Fibroblast of mammary gland (primary cell): ENCODE data around the gene ADGRF5.

Experiments
- DNase-seq: peaks from one replicate; pipeline ENCODE4 v3.0.0-alpha.2; 2010; ENCODE audit warnings: low read depth
- H3K4me3 ChIP-seq: 2 replicates; pipeline ENCODE4 v1.5.1; 2011; ENCODE audit warnings: low read depth, mild to moderate bottlenecking, low read length, moderate library complexity; ENCODE audit not compliant: control insufficient read depth
- TF ChIP-seq, protein P1 (sequence below): conservative IDR thresholded peaks from 2 replicates; pipeline ENCODE4 v1.5.1; 2011; ENCODE audit warnings: low read depth, low read length, inconsistent platforms; ENCODE audit not compliant: control insufficient read depth, insufficient read depth

The ADGRF5 gene

DNA sequence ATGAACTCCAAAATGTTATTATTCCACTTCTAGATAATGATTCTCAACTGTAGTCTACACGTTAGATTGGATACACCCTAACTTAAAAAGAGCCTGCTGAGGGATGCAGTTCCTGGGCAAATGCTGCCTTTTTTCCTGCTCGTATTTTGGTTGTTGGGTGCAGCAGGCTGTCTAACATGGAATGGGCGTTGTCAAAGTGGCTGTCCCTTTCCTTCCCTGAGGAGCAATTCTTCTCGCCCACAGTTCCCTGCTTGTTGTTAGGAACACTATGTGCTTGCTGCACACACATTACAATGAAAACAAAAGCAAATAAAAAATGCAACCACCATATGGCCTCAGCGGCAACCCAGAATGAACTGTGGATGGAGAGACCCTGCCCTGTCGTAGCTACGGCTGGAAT, 1.7 kb upstream of the ADGRF5 start:
- TF ChIP-seq, protein P1, sequence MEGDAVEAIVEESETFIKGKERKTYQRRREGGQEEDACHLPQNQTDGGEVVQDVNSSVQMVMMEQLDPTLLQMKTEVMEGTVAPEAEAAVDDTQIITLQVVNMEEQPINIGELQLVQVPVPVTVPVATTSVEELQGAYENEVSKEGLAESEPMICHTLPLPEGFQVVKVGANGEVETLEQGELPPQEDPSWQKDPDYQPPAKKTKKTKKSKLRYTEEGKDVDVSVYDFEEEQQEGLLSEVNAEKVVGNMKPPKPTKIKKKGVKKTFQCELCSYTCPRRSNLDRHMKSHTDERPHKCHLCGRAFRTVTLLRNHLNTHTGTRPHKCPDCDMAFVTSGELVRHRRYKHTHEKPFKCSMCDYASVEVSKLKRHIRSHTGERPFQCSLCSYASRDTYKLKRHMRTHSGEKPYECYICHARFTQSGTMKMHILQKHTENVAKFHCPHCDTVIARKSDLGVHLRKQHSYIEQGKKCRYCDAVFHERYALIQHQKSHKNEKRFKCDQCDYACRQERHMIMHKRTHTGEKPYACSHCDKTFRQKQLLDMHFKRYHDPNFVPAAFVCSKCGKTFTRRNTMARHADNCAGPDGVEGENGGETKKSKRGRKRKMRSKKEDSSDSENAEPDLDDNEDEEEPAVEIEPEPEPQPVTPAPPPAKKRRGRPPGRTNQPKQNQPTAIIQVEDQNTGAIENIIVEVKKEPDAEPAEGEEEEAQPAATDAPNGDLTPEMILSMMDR = no peak
- H3K4me3 ChIP-seq = no peak overlapping the region
- no peak for DNase-seq

DNA sequence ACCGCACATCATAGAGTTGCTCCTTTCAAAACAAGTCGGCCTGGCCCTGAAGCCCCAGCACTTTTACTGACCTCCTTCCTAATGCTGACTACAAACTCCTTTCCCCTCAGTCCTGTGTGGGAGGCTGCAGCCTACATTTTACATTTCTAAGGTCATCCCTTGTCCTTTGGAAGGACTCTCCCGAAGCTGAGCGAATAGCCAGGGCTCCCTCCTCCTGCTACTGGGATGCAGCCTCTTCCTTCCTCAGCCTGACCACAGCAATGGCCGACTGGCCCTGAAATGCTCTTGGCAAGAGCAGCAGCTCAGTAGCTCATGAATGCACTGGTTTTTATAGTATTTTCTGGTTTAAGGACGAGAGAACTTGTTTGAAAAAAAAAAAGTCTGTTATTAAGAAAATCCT, 679 bp downstream of the ADGRF5 start:
- TF ChIP-seq, protein P1 = no peak
- H3K4me3 ChIP-seq = no peak overlapping the region
- no peak for DNase-seq

DNA sequence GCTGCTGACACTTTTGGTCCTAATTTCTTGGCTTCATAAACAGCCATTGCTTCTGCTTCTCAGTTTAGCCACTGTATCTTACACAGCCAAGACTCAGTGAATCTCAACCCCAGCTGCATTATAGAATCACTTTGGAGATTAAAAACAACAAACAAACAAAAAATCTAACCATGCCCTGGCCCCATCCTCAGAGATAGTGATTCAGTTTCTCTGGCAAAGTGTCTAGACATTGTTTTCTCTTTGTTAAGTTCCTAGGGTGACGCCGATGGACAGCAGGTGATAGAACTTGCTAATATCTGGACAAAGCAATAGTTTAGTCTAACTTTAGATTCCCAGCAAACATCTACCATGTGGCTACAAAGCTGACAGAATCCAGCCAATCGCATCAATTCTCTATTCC, 2.9 kb downstream of the ADGRF5 start:
- no peak for DNase-seq
- H3K4me3 ChIP-seq = no peak overlapping the region
- TF ChIP-seq, protein P1 = no peak

DNA sequence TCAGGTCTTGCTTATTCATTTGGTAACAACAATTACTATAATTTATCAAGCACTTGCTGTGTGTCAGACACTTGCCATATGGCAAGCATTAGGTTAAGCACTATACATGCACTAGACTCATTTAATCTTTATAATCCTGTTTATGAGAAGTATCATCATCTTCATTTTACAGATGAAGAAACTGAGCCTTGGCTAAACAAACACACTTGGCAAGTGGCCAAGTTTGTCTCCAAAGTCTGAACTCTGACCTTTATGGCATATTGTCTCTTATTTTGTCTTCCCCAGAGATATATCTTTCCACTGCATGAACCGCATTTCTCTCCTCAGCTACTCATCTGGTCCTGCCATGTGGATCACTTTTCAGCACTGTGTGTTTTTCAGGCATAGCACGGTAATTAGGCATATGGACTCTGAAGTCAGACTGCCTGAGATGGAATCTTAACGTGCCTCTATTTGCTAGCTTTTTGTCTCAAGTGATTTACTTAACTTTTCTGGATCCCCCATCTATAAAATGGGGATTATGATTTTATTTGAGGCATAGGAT, 4.7 kb downstream of the ADGRF5 start:
- TF ChIP-seq, protein P1 = no peak

DNA sequence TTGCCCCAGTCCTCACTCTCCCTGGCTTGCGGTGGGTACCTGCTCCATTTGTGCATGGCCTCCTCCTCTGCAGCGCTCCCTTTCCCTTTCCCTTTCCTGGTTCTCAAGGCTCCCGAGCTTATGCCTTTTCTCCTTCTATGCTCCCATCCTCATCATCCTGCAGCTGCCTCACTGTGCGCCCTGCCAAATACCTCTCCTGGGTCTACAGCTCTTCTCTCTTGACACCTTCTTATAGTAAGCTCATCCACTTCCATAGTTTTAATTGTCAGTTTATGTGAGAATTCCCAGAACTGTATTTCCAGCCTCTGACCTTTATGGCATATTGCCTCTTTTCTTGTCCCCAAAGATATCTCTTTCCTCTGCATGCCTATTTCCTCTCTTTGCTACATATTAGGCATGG, 5.9 kb downstream of the ADGRF5 start:
- H3K4me3 ChIP-seq = no peak overlapping the region
- TF ChIP-seq, protein P1 = no peak
- no peak for DNase-seq

More for the DNA sequence above, 4.7 kb downstream of the ADGRF5 start:
- DNase-seq = no peak
- no peak overlapping the region for H3K4me3 ChIP-seq

DNA sequence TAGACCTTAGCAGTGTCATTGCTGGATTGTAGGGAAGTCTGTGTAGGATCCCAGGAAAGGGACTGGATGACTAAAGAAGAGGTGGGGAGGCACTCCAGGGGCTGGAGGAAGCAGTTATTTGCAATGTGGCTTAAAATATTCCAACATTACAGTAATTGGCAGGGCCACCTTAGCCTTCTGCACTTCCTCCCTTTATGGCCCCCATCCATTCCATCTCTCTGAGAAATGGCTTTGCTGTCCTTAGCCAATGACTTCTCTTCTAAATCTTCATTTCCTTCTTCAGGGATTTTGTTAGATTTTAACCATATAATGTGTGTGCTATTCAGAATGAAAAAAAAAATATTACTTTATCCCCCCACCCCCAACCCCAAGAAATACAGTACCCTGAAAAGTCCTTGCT, 6.4 kb downstream of the ADGRF5 start:
- no peak for DNase-seq
- H3K4me3 ChIP-seq = no peak overlapping the region
- TF ChIP-seq, protein P1 = no peak

DNA sequence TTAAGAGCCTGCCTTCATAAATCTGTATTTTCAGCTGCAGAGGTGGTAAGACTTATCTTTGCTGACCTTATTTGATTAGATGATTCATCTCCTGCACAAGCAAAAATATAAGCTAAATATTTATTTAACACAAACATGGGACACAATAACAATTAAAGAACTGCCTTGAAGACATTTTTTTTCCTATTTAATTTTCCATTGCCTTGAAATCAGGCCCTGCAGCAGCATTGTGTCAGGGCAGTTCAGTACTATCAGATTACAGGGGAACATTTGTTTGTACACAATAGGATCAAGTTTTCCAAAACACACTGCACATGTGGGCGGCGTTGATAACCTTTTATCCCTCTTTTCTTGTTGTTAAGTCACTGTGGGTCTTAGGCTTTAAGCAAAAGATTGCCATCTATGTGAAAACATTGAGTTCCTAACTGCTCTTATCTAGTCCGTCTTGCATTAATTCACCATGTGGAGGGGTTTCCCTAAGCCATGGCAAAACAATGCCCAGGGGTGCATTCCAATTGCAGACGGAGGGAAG, 7.4 kb downstream of the ADGRF5 start:
- DNase-seq = no peak
- TF ChIP-seq, protein P1 = no peak
- no peak overlapping the region for H3K4me3 ChIP-seq
